NCI-H1930 (cell line): ENCODE measurements around the gene VN1R5.
"Not testable (repeated sequence)": the region's sequence is repeated elsewhere in the genome, so short reads cannot be mapped to it uniquely, and the experiment has no call there.

Source experiments
- DNase-seq, 2 experiments: peaks; one replicate each; lab custom pipeline; 2025; lab: John Stamatoyannopoulos, UW

The VN1R5 gene

DNA sequence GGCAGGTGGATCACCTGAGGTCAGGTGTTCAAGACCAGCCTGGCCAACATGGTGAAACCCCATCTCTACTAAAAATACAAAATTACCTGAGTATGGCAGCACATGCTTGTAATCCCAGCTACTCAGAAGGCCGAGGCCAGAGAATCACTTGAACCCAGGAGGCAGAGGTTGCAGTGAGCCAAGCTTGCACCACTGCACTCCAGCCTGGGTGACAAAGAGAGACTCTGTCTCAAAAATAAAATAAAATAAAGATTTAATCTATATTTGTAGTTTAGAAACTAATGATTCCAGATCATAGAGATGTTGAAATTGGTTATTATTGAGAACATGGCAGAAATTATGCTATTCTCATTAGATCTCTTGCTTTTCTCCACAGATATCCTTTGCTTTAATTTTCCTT, at the start of gene VN1R5:
TSS of gene VN1R5 (plus strand) at position 301 of the 400 bp plus-strand sequence.
- DNase-seq: not testable (repeated sequence)

DNA sequence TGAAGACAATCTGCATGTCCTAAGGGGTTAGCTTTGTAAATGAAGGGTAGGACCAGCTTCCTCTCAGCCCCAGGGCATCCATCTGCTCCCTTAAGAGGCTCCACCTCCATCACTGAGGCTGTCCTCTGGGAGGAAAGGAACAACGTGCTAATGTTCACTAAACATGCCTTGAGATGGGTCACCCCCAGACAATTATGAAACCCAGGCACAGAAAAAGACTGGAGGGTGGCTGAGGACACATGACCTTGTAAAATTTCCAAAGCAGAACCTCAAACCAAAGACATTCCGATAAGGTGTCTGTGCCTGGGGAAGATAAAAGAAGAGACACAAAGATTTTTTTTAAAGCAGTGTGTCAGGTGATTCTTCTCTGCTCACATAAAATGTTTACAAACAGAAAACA, 46.5 kb upstream of the VN1R5 start:
- no peak for DNase-seq

DNA sequence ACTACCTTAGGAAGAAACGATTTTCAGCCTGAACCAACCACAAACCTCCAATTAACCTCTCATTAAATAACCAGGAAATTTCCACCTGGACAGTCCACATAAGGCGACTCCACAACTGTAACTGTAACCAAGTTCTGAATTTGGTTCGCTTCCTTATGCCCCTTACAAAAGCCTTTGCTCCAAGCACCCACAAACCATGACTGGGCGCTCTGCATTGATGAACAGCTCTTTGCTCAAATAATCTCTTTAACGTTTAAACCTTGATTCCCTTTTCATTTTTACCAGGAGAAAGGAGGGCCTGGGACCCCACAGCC, 45.9 kb upstream of the VN1R5 start:
- DNase-seq: no peak

DNA sequence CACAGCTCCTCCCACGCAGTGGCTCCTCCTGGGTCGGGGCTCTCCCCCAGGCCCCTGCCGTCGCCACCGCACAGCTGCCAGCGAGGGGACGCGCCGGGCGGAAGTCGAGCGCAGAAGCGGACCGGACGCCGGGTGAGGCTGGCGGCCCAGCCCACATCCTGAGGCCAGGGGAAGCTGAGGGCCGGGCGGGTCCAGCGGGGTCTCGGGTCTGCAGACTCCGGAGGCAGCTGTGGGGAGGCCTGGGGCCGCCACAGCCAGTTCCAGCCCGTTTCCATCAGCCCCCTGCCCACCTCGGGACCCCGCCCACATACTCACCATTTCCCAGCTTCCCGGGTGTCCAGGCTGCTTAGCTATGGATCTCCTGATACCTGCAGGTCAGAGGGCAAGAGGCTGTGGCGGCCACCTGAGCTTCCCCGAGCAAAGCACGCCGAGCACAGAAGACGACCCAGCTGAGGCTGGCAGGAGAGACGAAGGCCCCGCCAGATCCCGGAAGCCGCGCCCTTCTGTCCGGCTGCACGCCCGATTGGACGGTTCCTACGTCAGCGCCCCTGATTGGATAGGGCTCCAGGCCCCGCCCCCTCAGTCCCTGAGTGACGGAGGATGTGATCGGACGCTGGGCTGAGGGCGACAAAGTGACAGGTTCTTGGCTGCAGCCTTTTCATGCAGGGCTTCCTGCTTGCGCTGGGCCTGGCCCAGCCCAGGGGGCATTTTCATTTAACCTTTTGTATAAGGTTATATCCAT, 45.3 kb upstream of the VN1R5 start:
- DNase-seq: peak; percentile 84 to 95

DNA sequence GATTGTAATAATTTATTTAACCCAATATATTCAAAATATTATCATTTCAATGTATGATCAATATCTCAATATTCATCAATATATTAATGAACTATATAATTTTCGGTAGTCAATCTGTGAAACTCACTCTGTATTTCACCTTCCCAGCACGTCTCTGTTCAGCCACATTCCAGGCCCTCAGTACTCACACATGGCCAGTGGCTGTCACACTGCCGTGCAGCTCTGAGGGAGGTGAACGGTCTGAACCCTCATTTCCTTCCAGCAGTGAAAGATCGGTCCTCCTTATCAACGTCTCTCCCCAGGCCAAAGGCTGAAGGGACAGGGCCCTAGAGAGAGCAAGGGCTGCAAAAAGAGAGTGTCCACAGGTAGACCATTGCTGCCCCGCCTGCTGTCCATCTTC, 44.5 kb upstream of the VN1R5 start:
- no peak for DNase-seq

DNA sequence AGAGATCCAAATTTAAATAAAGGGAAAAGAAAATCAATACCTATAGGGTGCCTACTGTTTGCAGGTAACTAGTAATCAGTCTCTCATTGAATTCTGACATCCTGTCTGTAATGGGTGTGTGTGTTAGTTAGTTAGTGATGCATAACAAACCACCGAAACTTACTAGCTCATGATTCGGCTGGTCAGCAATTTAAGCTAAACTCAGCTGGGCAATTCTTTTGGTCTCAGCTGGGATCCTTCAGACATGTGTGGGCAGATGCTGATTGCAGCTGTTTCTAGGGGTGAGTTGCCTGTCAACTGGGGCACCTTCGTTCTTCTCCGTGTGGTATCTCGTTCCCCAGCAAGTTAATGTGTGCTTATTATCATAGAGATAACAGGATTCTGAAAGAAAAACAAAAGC, 43.9 kb upstream of the VN1R5 start:
- DNase-seq: no peak

DNA sequence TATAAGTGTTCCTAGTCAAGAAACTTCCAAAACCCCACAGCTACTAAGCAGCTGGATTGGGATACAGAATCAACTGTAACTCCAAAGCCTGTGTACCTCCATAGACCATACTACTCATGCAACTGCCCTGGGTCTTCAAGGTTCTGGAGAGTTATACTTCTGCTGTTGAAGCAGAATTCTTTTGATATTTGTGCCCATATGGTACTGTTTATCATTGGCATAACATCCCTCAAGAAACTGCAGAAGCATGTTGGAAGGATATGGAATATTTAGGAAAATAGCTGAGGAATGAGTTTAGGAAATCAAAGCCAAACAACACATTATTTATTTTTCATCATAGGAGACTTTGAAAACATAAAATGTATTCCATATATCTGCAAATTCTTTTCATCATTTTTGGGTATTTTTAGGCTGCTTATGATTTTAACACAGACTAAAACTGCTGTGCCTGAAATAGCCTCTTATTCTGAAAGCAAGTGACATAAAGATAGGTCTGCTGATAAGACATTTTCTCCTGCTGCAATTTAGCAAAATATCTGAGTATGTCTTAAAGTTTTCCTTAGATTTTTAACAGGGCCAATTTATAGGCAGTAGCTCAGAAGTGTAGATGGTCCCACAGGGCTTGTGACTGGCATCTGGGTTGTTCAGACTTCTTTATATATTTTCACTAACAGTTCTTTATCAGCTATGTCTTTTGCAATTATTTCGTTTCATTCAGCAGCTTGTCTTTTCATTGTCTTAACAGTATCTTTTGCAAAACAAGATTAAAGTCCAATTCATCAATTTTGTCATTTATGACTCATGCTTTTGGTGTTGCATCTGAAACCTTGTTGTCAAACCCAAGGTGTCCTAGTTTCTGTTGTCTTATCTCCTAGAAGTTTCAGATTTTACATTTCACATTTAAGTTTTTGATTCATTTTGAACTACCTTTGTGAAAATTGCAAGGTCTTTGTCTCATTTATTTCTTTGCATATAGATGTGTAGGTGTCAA, 43.0 kb upstream of the VN1R5 start:
- DNase-seq: no peak

DNA sequence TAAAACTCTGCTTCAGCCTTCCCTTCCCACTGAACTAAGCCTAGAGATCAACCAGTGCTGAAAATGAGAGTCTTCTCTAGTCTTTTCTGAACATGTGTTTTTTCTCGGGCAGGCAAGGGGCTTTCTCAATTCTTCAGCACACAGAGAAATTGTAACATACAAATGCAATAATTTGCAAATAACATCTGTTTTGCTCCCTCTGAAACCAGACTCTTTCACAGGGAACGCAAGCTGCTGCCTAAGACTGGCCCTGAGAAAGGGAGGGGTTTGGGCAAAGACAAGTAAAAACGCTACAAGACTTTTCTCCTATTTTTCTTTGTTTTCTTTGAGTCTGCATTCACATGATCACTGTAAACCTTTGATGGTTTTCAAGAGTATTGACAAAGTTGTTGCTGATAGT, 39.6 kb upstream of the VN1R5 start:
- DNase-seq: no peak

DNA sequence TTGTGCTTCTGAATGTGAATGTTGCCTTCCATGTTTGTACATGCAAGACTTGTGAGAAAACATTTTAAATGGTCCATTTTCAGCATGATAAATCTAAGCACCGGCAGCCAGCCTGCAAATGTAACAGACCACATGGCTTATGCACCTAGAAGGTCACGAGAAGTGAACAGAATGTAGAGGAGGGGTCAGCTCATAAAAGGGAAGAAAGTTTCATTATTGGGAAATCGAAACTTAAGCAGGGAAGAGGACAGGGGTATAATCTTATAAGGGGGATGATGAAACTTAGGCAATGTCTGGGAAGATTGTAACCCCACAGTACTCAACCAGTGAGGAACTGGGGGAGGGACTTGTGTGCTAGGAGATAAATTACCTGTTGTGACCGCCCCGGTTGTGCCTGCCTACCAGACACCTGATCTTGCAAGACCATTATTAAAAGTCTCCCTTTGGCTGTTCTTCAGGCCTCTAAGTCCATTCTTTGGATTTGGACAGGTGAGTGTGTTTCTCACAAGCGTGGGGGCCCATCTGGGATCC, 37.7 kb upstream of the VN1R5 start:
- no peak for DNase-seq

DNA sequence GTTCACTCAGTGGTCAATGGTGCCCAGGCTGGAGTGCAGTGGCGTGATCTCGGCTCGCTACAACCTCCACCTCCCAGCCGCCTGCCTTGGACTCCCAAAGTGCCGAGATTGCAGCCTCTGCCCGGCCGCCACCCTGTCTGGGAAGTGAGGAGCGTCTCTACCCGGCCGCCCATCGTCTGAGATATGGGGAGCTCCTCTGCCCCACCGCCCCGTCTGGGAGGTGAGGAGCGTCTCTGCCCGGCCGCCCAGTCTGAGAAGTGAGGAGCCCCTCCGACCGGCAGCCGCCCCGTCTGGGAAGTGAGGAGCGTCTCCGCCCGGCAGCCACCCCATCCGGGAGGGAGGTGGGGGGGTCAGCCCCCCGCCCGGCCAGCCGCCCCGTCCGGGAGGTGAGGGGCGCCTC, 35.6 kb upstream of the VN1R5 start:
- not testable (repeated sequence) for DNase-seq

DNA sequence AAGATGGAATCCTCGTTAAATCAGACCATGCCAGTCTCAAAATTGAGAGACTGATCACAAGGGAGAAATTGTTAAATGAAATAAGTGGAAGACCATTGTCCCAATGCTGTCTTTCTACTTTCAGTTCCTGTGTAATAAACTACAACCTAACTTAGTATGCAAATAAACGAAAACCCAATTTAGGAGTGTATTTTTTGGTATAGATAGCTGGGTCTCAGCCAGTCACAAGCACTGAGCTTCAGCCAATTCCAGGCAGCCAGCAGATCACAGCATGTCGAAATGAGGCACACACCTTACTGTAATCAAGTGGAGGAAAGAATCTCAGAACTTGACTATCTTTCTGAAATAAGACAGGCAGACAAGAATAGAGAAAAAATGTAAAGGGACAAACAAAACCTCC, 33.0 kb upstream of the VN1R5 start:
- DNase-seq: no peak

DNA sequence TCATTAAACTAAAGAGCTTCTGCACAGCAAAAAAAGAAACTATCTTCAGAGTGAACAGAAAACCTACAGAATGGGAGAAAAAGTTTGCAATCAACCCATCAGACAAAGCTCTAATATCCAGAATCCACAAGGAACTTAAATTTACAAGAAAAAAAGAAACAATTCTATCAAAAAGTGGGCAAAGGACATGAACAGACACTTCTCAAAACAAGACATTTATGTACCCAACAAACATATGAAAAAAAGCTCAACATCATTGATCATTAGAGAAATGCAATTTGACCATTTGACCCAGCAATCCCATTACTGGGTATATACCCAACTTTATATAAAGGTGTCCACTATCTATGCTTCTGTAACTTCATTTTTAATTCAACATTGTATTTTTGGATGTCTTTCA, 31.1 kb upstream of the VN1R5 start:
- DNase-seq: no peak

DNA sequence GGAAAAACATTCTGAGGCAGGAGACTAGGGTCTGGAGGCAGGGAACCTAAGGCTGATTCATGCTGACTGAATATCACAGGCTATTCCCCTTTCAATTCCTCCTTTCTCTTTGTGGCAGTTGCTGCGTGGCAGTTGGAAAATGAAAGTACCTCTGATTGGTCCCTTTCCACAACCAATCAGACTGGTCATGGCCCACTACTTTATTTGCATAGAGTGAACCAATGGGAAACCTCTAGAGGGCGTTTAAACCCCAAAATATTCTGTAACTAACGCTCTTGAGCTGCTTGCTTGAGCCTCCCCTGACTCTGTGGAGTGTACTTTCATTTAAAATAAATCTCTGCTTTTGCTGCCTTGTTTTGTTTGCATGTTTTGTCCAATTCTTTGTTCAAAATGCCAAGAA, 27.7 kb upstream of the VN1R5 start:
- no peak for DNase-seq

DNA sequence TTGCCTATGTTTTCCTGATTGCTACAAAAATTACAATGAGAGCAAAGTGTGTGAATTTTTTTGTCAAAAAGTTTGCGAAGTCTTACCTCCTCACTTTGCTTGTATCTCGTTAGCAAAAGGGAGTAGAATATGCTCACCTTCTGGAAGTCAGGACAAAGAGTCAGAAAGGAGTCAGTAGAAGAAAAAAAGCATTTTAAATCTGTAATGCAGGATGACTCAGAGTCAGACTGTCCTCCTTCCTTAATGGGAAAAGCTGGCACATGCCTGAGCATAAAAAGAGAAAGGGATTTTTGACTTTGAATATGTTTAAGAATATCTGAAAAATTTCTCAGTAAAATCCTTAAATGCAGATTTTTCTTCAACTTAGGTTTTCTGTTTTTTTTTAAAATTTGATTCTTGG, 14.2 kb upstream of the VN1R5 start:
- DNase-seq: no peak

DNA sequence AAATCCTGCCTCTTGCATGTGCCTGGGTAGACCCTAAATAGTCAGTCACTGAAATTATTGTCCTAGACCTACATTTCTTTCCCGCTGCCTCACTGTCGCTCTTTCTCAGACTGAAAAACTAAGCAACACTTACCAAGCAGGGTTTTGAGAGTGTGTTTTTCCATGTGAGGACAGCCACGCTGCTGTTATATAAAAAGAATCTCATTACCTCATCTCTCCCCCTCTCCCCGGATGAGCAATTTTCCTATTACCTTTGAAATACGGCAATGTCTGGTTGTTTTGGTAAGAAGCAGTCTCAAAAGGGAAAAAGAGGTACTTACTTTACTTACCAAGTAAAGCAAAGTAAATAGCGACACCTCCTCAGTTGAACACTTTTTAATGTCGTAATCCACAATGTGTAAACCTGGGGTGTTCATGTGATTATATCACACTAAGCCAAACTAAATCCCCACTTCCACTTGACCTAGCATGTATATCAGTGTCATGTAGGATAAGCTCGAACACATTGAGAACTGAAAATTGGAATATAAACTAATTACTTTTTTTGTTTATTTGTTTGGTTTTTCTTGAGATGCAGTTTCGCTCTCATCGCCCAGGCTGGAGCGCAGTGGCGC, 12.2 kb upstream of the VN1R5 start:
- DNase-seq: no peak

DNA sequence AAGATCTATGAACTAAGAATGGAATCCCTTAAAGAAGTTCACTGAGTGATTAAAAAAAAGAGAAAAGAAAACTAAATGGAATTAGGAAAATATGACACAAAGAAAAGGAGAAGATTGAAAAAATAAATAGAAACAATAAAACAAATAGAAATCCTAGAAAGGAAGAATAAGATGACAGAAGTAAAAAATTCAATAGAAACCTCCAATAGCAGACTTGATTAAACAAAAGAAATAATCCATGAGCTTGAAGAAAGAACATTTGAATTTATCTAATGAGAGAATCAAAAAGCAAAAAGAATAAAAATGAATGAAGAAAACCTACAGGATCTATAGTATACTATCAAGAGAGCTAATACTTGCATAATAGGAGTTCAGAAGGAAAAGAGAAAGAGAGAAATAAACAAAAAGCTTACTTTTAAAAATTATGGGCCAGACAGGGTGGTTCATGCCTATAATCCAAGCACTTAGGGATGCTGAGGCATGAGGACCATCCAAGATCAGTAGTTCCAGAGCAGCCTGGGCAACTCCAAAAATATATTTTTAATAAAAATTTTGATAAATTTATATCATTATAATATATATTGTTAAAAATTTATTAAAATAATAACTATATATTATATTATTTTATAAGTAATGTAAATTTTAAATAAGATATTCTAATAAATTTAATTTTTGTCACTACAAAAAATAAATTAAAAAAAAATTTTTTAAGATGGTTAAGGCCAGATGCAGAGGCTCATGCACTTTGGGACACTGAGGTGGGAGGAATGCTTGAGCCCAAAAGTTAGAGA, 9.4 kb upstream of the VN1R5 start:
- DNase-seq: no peak

DNA sequence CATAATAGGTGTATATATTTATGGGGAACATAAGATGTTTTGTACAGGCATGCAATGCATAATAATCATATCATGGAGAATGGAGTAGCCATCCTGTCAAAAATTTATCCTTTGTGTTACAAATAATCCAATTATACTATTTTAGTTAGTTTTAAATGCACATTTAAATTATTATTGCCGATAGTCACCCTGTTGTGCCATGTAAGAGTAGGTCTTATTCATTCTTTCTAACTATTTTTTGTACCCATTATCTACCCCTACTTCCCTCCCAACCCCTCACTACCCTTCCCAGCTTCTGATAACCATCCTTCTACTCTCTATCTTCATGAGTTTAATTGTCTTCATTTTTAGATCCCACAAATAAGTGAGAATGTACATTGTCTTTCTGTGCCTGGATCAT, 8.3 kb upstream of the VN1R5 start:
- DNase-seq: no peak

DNA sequence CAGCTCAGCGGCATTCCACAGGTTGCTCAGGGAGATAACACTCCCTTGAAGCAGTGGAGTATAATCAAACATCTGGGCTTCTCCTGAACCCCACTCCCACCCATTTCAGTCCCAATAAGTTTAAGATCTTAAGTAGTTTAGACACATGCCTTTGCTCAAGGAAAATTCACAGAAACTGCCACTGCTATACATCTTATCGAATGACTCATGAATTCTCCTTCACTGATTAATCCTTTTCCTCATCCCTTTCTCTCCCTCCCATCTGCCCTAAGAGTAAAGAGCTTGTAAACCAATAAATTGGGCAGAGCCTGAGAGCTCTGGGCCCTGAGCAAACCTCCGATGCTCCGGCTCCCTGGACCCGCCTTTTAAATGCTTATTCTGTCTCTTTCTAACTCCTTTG, 10.2 kb downstream of the VN1R5 start:
- DNase-seq: no peak

DNA sequence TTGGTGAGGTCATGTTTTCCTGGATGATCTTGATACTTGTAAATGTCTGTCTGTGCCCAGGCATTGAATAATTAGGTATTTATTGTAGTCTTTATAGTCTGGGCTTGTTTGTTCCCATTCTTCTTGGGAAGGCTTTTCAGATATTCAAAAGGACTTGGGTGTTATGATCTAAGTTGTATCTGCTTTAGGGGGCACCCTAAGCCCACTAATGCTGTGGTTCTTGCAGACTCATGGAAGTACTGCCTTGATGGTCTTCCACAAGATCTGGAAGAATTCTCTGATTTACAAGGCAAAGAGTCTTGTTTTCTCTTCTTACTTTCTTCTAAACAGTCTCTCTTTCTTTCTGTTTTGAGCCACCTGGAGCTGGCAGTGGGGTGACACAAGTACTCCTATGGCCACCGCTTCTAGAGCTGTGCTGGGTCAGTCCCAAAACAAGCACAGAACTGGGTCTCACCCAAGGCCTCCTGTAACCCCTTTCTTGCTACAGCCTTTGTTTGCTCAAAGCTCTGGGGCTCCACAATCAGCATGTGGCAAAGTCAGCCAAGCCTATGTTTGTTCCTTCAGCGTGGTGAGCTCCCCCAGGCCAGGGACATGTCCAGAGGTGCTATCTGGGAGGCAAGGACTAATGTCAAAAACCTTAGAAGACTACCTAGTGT, 12.6 kb downstream of the VN1R5 start:
- DNase-seq: no peak

DNA sequence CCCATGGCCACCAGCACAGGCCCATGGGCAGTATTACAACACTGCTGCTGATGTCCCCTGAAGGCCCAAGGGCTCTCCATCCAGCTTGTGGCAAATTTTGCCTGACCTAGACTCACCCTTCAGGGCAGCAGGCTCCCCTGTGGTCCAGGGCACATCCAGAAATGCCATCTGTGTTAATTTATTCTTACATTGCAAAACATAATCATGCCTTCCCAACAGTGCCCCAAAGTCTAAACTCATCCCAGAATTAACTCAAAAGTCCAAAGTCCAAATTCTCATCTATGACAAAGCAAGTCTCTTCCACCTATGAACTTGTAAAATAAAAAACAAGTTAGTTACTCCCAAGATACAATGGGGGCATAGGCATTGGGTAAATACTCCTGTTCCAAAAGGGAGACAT, 13.3 kb downstream of the VN1R5 start:
- no peak for DNase-seq

DNA sequence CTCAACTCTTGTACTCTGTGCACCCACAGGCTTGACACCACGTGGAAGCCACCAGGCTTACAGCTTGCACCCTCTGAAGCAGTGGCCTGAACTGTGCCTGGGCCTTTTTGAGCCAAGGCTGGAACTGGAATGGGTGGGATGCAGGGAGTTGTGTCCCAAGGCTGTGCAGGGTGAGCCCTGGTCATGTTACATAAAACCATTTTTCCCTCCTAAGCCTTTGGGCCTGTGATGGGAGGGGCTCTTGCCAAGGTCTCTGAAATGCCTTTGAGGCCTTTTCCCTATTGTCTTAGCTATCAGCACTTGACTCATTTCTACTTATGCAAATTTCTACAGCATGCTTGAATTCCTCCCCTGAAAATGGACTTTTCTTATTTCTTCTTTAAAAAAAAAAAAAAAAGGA, 14.1 kb downstream of the VN1R5 start:
- no peak for DNase-seq
